Muscle layer of duodenum (tissue), 2 donors: ENCODE results near the gene CDC14A.
"Not testable (repeated sequence)": the region's sequence is repeated elsewhere in the genome, so short reads cannot be mapped to it uniquely, and the experiment has no call there.

Experiments
- H3K27ac ChIP-seq: one replicate; pipeline ENCODE4 v1.7.0; 2013; ENCODE audit warnings: mild to moderate bottlenecking, low read length
- H3K27me3 ChIP-seq: one replicate; pipeline ENCODE4 v1.7.0; 2013; ENCODE audit warnings: low read depth, mild to moderate bottlenecking, control low read depth, low read length
- H3K36me3 ChIP-seq, 2 donors: one replicate each; pipeline ENCODE4 v1.7.0; 2013; ENCODE audit warnings: low read length in 2 of 2, control low read depth in 1 of 2, mild to moderate bottlenecking in 1 of 2; ENCODE audit not compliant: insufficient read depth in 2 of 2, control insufficient read depth in 1 of 2
- H3K4me1 ChIP-seq, 2 donors: one replicate each; pipeline ENCODE4 v1.7.0; 2013; ENCODE audit warnings: low read length in 2 of 2, mild to moderate bottlenecking in 2 of 2, control low read depth in 1 of 2, moderate library complexity in 1 of 2; ENCODE audit not compliant: insufficient read depth in 2 of 2, control insufficient read depth in 1 of 2
- H3K4me3 ChIP-seq, 2 donors: one replicate each; pipeline ENCODE4 v1.7.0; 2013; ENCODE audit warnings: low read length in 2 of 2, low read depth in 1 of 2, mild to moderate bottlenecking in 1 of 2
- H3K9me3 ChIP-seq, 2 donors: one replicate each; pipeline ENCODE4 v1.7.0; 2013; ENCODE audit warnings: low read length in 2 of 2, control low read depth in 1 of 2, mild to moderate bottlenecking in 1 of 2; ENCODE audit not compliant: control insufficient read depth in 1 of 2
- donor health status: healthy.

CDC14A gene

DNA sequence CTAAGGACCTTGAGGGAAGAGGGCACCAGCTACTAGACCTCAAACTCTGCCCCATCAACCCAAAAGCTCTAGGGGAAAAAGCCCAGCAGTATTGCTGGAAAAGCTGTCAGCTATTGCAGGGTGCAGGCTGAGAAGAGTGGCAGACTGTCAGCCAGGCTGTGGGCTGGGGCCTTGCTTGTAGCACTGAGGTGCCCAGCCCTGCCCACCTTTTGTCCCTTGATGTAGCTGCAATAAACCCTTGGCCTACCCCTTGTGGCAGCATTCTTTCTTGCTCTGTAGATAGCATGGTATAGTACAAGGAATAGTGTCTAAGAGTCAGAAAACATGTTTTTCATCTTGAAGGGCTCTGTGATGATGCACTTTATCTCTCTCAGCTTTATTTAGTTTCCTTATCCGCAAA lies 39.4 kb downstream of the CDC14A start:
- Histone ChIP-seq H3K36me3 (peaks cover 0 to 10% of the 10 kb centered on the region in 2 donors), H3K4me3 (no peak overlapping the region), H3K27me3 (no peaks in the 10 kb centered on the region), H3K9me3 (no peaks in the 10 kb centered on the region), H3K4me1 (no peaks in the 10 kb centered on the region), H3K27ac (no peak overlapping the region)

GRCh38 chr1:100392756-100393155 lies 40.5 kb downstream of the CDC14A start:
- Histone ChIP-seq H3K27ac (no peak overlapping the region), H3K27me3 (no peaks in the 10 kb centered on the region), H3K4me3 (no peak overlapping the region), H3K9me3 (no peaks in the 10 kb centered on the region), H3K36me3 (peaks cover 0 to 10% of the 10 kb centered on the region in 2 donors), H3K4me1 (no peaks in the 10 kb centered on the region)

DNA sequence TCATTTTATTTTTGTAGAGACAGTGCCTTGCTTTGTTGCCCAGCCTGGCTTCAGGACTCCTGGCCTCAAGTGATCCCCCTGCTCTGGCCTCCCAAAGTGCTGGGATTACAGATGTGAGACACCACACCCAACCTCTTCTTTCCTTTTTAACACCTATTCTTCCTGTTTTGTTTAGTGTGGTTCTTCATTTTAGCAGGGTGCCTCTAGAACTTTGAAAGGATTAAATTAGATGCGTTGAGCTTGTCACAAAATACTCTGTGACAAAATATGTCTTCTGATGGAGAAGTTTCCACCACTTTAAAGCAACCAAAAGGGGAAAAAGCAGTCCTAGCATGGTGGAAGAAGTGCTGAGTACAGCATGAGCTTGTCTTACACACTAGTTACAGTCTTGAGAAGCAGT lies 42.0 kb downstream of the CDC14A start:
- H3K27me3 ChIP-seq, result no peaks in the 10 kb centered on the region
- H3K27ac ChIP-seq, result no peak overlapping the region
- peaks cover 0 to 10% of the 10 kb centered on the region in 2 donors for H3K36me3 ChIP-seq
- H3K4me1 ChIP-seq, result no peaks in the 10 kb centered on the region
- H3K9me3 ChIP-seq, result no peaks in the 10 kb centered on the region
- no peak overlapping the region for H3K4me3 ChIP-seq

- H3K27ac ChIP-seq, result no peak overlapping the region
- no peaks in the 10 kb centered on the region for H3K27me3 ChIP-seq
- peaks cover 0 to 10% of the 10 kb centered on the region in 2 donors for H3K36me3 ChIP-seq
These were observed 43.6 kb downstream of the CDC14A start for GRCh38 chr1:100395913-100396312.

GRCh38 chr1:100396651-100397050 lies 44.3 kb downstream of the CDC14A start:
- H3K9me3 ChIP-seq, result no peaks in the 10 kb centered on the region
- no peak overlapping the region for H3K4me3 ChIP-seq
- no peak overlapping the region for H3K27ac ChIP-seq
- peaks cover 3 to 5% of the 10 kb centered on the region in 2 donors for H3K4me1 ChIP-seq
- H3K27me3 ChIP-seq, result no peaks in the 10 kb centered on the region
- peaks cover 0 to 2% of the 10 kb centered on the region in 2 donors for H3K36me3 ChIP-seq

More at GRCh38 chr1:100395913-100396312, 43.6 kb downstream of the CDC14A start:
- Histone ChIP-seq H3K4me3 (no peak overlapping the region), H3K4me1 (peaks cover 3 to 5% of the 10 kb centered on the region in 2 donors), H3K9me3 (no peaks in the 10 kb centered on the region)

DNA sequence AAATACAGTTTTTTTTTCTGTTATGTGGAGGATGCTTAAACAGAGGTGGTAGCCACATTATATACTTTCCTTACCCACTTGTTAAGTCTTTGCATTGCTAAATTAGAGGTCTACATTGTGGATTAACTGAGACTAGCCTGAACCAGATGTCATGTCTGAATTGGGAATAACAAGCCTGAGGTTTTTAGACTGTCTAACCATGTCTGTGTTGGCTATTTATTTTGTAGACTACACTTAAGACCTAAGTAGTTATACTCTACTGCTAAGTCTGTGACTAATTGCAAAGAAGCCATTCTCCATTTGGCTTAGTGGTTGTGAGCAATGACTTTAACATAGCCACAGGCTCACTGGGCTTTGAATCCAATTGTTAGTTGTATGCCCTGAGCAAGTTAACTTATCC lies 45.4 kb downstream of the CDC14A start:
- Histone ChIP-seq H3K36me3 (no peaks in the 10 kb centered on the region), H3K4me3 (no peak overlapping the region), H3K4me1 (peaks cover 3 to 5% of the 10 kb centered on the region in 2 donors), H3K27ac (no peak overlapping the region), H3K27me3 (no peaks in the 10 kb centered on the region), H3K9me3 (no peaks in the 10 kb centered on the region)

GRCh38 chr1:100398648-100399047 lies 46.3 kb downstream of the CDC14A start:
- H3K36me3 ChIP-seq, result no peaks in the 10 kb centered on the region
- H3K4me1 ChIP-seq, result peaks cover 3 to 5% of the 10 kb centered on the region in 2 donors
- H3K4me3 ChIP-seq, result no peak overlapping the region
- no peaks in the 10 kb centered on the region for H3K27me3 ChIP-seq
- H3K27ac ChIP-seq, result no peak overlapping the region
- H3K9me3 ChIP-seq, result no peaks in the 10 kb centered on the region

GRCh38 chr1:100400404-100400803 lies 48.1 kb downstream of the CDC14A start:
- Histone ChIP-seq H3K27ac (no peak overlapping the region), H3K27me3 (no peaks in the 10 kb centered on the region), H3K4me3 (no peak overlapping the region), H3K9me3 (no peaks in the 10 kb centered on the region), H3K36me3 (no peaks in the 10 kb centered on the region), H3K4me1 (peaks cover 3 to 5% of the 10 kb centered on the region in 2 donors)

- Histone ChIP-seq H3K4me1 (peaks cover 3 to 5% of the 10 kb centered on the region in 2 donors), H3K27ac (no peak overlapping the region), H3K27me3 (no peaks in the 10 kb centered on the region), H3K36me3 (no peaks in the 10 kb centered on the region), H3K4me3 (no peak overlapping the region), H3K9me3 (no peaks in the 10 kb centered on the region)
These were observed 52.5 kb downstream of the CDC14A start for GRCh38 chr1:100404821-100405220.

- not testable (repeated sequence) for H3K27me3 ChIP-seq, H3K4me1 ChIP-seq, H3K27ac ChIP-seq, H3K9me3 ChIP-seq, H3K36me3 ChIP-seq, H3K4me3 ChIP-seq
These were observed 53.6 kb downstream of the CDC14A start for GRCh38 chr1:100405902-100406301.

GRCh38 chr1:100407390-100407789 lies 55.1 kb downstream of the CDC14A start:
- H3K9me3 ChIP-seq, H3K4me1 ChIP-seq, H3K36me3 ChIP-seq, H3K4me3 ChIP-seq, H3K27ac ChIP-seq, H3K27me3 ChIP-seq: not testable (repeated sequence)

DNA sequence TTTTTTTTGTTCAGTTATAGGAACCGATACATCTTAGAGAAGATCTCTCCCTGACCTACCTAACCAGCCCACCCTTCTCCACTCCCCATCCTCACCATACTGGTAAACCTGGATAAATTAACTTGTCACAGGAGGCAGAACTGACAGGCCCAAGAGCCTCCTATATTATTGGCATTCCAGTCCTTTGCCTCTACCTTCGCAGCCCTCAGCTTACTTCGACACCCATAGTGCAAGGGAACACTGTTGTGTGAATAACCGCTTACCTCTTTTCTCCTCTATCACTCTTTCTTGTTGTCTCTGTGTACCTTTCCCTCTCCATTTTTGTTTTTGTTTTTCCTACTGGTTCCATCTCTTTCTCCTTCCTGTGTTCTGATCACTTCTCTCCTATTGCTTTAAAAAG lies 58.7 kb downstream of the CDC14A start:
- no peak overlapping the region for H3K4me3 ChIP-seq
- H3K27ac ChIP-seq, result no peak overlapping the region
- no peaks in the 10 kb centered on the region for H3K4me1 ChIP-seq
- no peaks in the 10 kb centered on the region for H3K36me3 ChIP-seq
- H3K27me3 ChIP-seq, result no peaks in the 10 kb centered on the region
- no peaks in the 10 kb centered on the region for H3K9me3 ChIP-seq
